GM12878 (cell line): Measurements from ENCODE around the gene SCARB1. TPM values are rescaled to one million over a fixed set of nuclear protein-coding genes. Genes with fewer than 3 reads are reported as not detected.

Source experiments
- ATAC-seq: fragments of 200-7000 bp; cut with Tn5 transposase; 3 replicates; pipeline ENCODE4 v1.9.1; 2020; ENCODE audit warnings: mild to moderate bottlenecking, moderate library complexity
- BruUV-seq: library from RNA; stranded (reverse); fragments of 400-500 nt; replicated peaks from 2 replicates; lab custom pipeline; 2021; lab: Mats Ljungman, UMichigan
- CTCF ChIA-PET: fragments of 300-600 bp; sonication (Branson Sonifier 250); formaldehyde crosslinking; extraction: SDS; loops from one replicate; lab custom pipeline; 2021; ENCODE audit warnings: inconsistent platforms; lab: Yijun Ruan, JAX
- POLR2A ChIA-PET: fragments of 350-600 bp; formaldehyde crosslinking; extraction: SDS; loops from one replicate; lab custom pipeline; 2021; ENCODE audit warnings: inconsistent platforms; lab: Charles Lee
- RAD21 ChIA-PET: fragments of 300-600 bp; sonication (Branson Sonifier 250); formaldehyde crosslinking; loops from one replicate; lab custom pipeline; 2023; ENCODE audit warnings: antibody characterized with exemption; ENCODE audit not compliant: unreplicated experiment; lab: Charles Lee
- SMC1A ChIA-PET: fragments of 300-600 bp; sonication (Branson Sonifier 250); formaldehyde crosslinking; loops from one replicate; lab custom pipeline; 2023; ENCODE audit not compliant: unreplicated experiment, uncharacterized antibody; lab: Charles Lee
- DNase-seq: peaks from one replicate; pipeline ENCODE4 v3.0.0-alpha.2; 2011; ENCODE audit warnings: low read depth, low spot score
- FAIRE-seq: peaks from 3 replicates; lab custom pipeline; 2011; peaks lifted over from hg19 to GRCh38; lab: Jason Lieb, UNC
- H2AFZ ChIP-seq: 2 replicates; pipeline ENCODE4 v1.6.0; 2011; ENCODE audit warnings: low read depth, low read length, control low read depth; ENCODE audit not compliant: control insufficient read depth
- H3K27ac ChIP-seq: 2 replicates; pipeline ENCODE4 v1.5.1; 2011; ENCODE audit warnings: control low read depth; ENCODE audit not compliant: control insufficient read depth, insufficient read depth
- H3K27me3 ChIP-seq, 2 experiments: replicated peaks in 1 of 2; 2 replicates each; pipeline versions ENCODE4 v1.6.0 to v1.6.1; 2011; ENCODE audit warnings: low read length in 1 of 2; ENCODE audit not compliant: control insufficient read depth in 2 of 2, insufficient read depth in 2 of 2
- H3K36me3 ChIP-seq, 2 experiments: 2 replicates each; pipeline ENCODE4 v1.5.1; 2011; ENCODE audit warnings: low read length in 1 of 2; ENCODE audit not compliant: control insufficient read depth in 2 of 2, insufficient read depth in 2 of 2
- H3K4me1 ChIP-seq: 2 replicates; pipeline ENCODE4 v1.6.1; 2011; ENCODE audit warnings: mild to moderate bottlenecking, low read length, moderate library complexity, mixed read lengths; ENCODE audit not compliant: control insufficient read depth, insufficient read depth
- H3K4me2 ChIP-seq: 2 replicates; pipeline ENCODE4 v1.6.0; 2011; ENCODE audit warnings: control low read depth; ENCODE audit not compliant: control insufficient read depth, insufficient read depth
- H3K4me3 ChIP-seq: fragments of 200-600 bp; sonication (generic); 2 replicates; pipeline ENCODE4 v1.5.1; 2016
- H3K79me2 ChIP-seq: 2 replicates; pipeline ENCODE4 v1.6.0; 2011; ENCODE audit warnings: low read length; ENCODE audit not compliant: control insufficient read depth, insufficient read depth
- H3K9ac ChIP-seq: 2 replicates; pipeline ENCODE4 v1.8.0; 2011; ENCODE audit warnings: low read length, control low read depth, mixed read lengths; ENCODE audit not compliant: control insufficient read depth, insufficient read depth
- H3K9me3 ChIP-seq: replicated peaks from 3 replicates; pipeline ENCODE4 v1.5.1; 2011; ENCODE audit warnings: mild to moderate bottlenecking, low read length; ENCODE audit not compliant: control insufficient read depth, insufficient read depth
- H4K20me1 ChIP-seq: 2 replicates; pipeline ENCODE4 v1.6.0; 2011; ENCODE audit not compliant: control insufficient read depth, insufficient read depth
- EED ChIP-seq: sonication (generic); IDR thresholded peaks from 2 replicates; pipeline ENCODE4 v1.6.1; 2016; ENCODE audit warnings: antibody characterized with exemption, low read depth
- JUND ChIP-seq: IDR thresholded peaks from 2 replicates; pipeline ENCODE4 v1.6.1; 2012; ENCODE audit warnings: low read depth, mild to moderate bottlenecking, low read length, improper control_type of control experiment, moderate library complexity
- MYC ChIP-seq: IDR thresholded peaks from 2 replicates; pipeline ENCODE4 v1.6.1; 2011; ENCODE audit warnings: mild to moderate bottlenecking, low read length, moderate library complexity, inconsistent platforms; ENCODE audit not compliant: insufficient read depth, insufficient replicate concordance, insufficient read length, severe bottlenecking
- SMAD1 ChIP-seq: fragments of 450-650 bp; IDR thresholded peaks from 2 replicates; pipeline ENCODE4 v1.6.1; 2018; ENCODE audit warnings: mild to moderate bottlenecking, low read depth; ENCODE audit not compliant: partially characterized antibody
- ZNF384 ChIP-seq: IDR thresholded peaks from 2 replicates; pipeline ENCODE4 v1.6.1; 2012; ENCODE audit warnings: low read depth, mild to moderate bottlenecking, low read length, improper control_type of control experiment, borderline replicate concordance
- WGBS: methylation state at CpG from one replicate; pipeline ENCODE4 v1.1.6; 2016; ENCODE audit warnings: low lambda C conversion rate; ENCODE audit not compliant: insufficient replicate concordance, insufficient coverage; ENCODE audit errors: missing lambda C conversion rate; 5-methylcytosine and 5-hydroxymethylcytosine counted together
- in situ Hi-C: fragments of 300-500 bp; cut with MboI; formaldehyde crosslinking; loops from 9 replicates; pipeline ENCODE4 v1.14.3; 2018; ENCODE audit warnings: mixed read lengths
- intact Hi-C: fragments of 100-400 bp; cut with micrococcal nuclease; formaldehyde crosslinking; loops from one replicate; pipeline ENCODE4 v1.14.2; 2022; ENCODE audit not compliant: unreplicated experiment
- polyA plus RNA-seq, 11 experiments: library from polyadenylated mRNA; depleted of rRNA in 4 of 11; unstranded in 6 of 11; stranded (reverse) in 5 of 11; fragments of >200 nt; fragmentation: Nextera tagmentation in 4 of 11; fragmentation: Illumina TruSeq in 1 of 11; extraction: Ambion mirVana in 4 of 11; extraction: Trizol in 1 of 11; gene quantifications; 1 replicate in 1 of 11; 2 replicates in 10 of 11; pipeline versions ENCODE4 v1.2.1 to v1.2.3, GENCODE V29; 2011 to 2016; ENCODE audit warnings: inconsistent platforms in 2 of 11, missing spikeins in 2 of 11, low read depth in 1 of 11
- total RNA-seq, 4 experiments: library from RNA; depleted of rRNA in 3 of 4; stranded (reverse); fragments of >200 nt in 3 of 4; fragmentation: Illumina TruSeq in 1 of 4; extraction: Trizol in 1 of 4; gene quantifications; 2 replicates each; pipeline versions ENCODE4 v1.2.1 to v1.2.3, GENCODE V29; 2013 to 2021
- TF ChIP-seq, protein P1 (sequence below): IDR thresholded peaks from 2 replicates; pipeline ENCODE4 v1.6.1; 2011; ENCODE audit warnings: low read depth, low read length, improper control_type of control experiment, borderline replicate concordance

Gene SCARB1
- total and polyA plus RNA-seq, 10 of the 15 experiments (the other 5 are each of a cell fraction or from before 2014, with no cell fraction given), result 0.34 to 104 (median 63.1) TPM

DNA sequence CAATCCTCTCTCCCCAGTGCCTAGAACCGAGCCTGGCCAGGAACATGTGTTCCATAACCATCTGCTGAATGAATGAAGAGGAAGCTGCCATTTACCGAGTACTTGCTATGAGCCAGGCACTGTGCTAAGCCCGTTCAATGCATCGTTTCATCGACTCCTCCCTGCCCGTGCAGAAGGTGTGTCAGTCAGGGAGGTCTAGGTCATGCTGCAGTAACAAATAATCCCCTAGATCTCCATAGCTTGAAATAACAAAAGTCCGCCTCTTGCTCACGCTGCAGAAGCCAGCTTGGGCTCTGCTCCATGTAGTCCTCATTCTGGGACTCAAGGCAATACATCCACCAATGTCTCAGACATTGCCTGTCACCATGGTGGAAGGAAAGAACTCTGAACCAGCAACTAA lies 101.3 kb downstream of the SCARB1 start:
- ATAC-seq (no peak), DNase-seq (no peak), FAIRE-seq (no peak)
- intact Hi-C loops, result no loop called here
- CTCF ChIA-PET, result interaction anchor here (0.9 to 11.7 kb wide), 9 partner anchors 9 to 724 kb away, joined by 3 to 116 read pairs (median 6); no protein-coding TSS in a partner anchor
- H3K9me3 ChIP-seq, result peaks cover 10% of the 10 kb centered on the region; the same call in 2 of the 3 replicates
- TF ChIP-seq MYC (no peak), JUND (no peak), SMAD1 (no peak), ZNF384 (no peak), EED (no peak)
- TF ChIP-seq, protein P1, sequence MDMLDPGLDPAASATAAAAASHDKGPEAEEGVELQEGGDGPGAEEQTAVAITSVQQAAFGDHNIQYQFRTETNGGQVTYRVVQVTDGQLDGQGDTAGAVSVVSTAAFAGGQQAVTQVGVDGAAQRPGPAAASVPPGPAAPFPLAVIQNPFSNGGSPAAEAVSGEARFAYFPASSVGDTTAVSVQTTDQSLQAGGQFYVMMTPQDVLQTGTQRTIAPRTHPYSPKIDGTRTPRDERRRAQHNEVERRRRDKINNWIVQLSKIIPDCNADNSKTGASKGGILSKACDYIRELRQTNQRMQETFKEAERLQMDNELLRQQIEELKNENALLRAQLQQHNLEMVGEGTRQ, result no peak
- no peaks in the 10 kb centered on the region for H4K20me1 ChIP-seq
- RAD21 ChIA-PET, result interaction anchor here (1.1 kb wide), 2 partner anchors 193 to 730 kb away, joined by 3 read pairs; no protein-coding TSS in a partner anchor
- no peak overlapping the region for H3K9ac ChIP-seq
- no peak overlapping the region for H3K4me3 ChIP-seq
- H3K27ac ChIP-seq, result no peak overlapping the region
- H2AFZ ChIP-seq, result no peak overlapping the region
- no TSS peak for BruUV-seq
- H3K36me3 ChIP-seq, result no peaks in the 10 kb centered on the region
- in situ Hi-C loops, result loop anchor here (25.0 kb wide), 1 partner anchor 400 kb away; no protein-coding TSS in a partner anchor
- POLR2A ChIA-PET, result no interaction called here
- H3K4me1 ChIP-seq, result peaks cover 3% of the 10 kb centered on the region
- H3K4me2 ChIP-seq, result no peak overlapping the region
- no peaks in the 10 kb centered on the region for H3K79me2 ChIP-seq
- no peaks in the 10 kb centered on the region for H3K27me3 ChIP-seq
- 80% methylated on average over 8 of the region's 8 CpGs for WGBS
- SMC1A ChIA-PET, result interaction anchor here (0.8 to 1.4 kb wide), 4 partner anchors 16 to 211 kb away, joined by 3 read pairs; no protein-coding TSS in a partner anchor
